Large intestine (tissue), 3 donors: ENCODE results near the gene PCDHB4. TPM values are rescaled to one million over a fixed set of nuclear protein-coding genes. Genes with fewer than 3 reads are reported as not detected.
"Not testable (repeated sequence)": the region's sequence is repeated elsewhere in the genome, so short reads cannot be mapped to it uniquely, and the experiment has no call there.

ENCODE experiments used
- DNase-seq, 2 donors: peaks; one replicate each; pipeline versions ENCODE4 v3.0.0 to v3.0.0-alpha.2; 2013
- H3K27ac ChIP-seq: one replicate; pipeline ENCODE4 v1.5.1; 2013; ENCODE audit warnings: low read length
- H3K27me3 ChIP-seq: 2 replicates; pipeline ENCODE4 v1.6.1; 2013; ENCODE audit warnings: low read length; ENCODE audit not compliant: control insufficient read depth, insufficient read depth
- H3K36me3 ChIP-seq: 2 replicates; pipeline ENCODE4 v1.6.1; 2013; ENCODE audit warnings: low read length; ENCODE audit not compliant: control insufficient read depth, insufficient read depth
- H3K4me1 ChIP-seq: one replicate; pipeline ENCODE4 v1.6.1; 2013; ENCODE audit warnings: low read length; ENCODE audit not compliant: control insufficient read depth, insufficient read depth
- H3K4me3 ChIP-seq: one replicate; pipeline ENCODE4 v1.5.1; 2013; ENCODE audit warnings: low read length
- H3K9me3 ChIP-seq: one replicate; pipeline ENCODE4 v1.6.1; 2013; ENCODE audit warnings: mild to moderate bottlenecking, low read depth, low read length, moderate library complexity; ENCODE audit not compliant: control insufficient read depth
- WGBS: methylation state at CpG from one replicate; pipeline ENCODE4 v1.1.5; 2013; ENCODE audit warnings: low lambda C conversion rate; ENCODE audit not compliant: insufficient coverage; 5-methylcytosine and 5-hydroxymethylcytosine counted together
- polyA plus RNA-seq: library from polyadenylated mRNA; unstranded; fragments of 120-200 nt; gene quantifications from one replicate; pipeline ENCODE4 v1.2.1, GENCODE V29; 2013

Gene PCDHB4
- polyA plus RNA-seq, 1 donor = 1.6 TPM

GRCh38 chr5:141174291-141175104 is 52.9 kb downstream of the PCDHB4 start:
- H3K9me3 ChIP-seq = peaks cover 14% of the 10 kb centered on the region
- H3K4me1 ChIP-seq, H3K4me3 ChIP-seq, H3K27ac ChIP-seq, DNase-seq, H3K27me3 ChIP-seq, H3K36me3 ChIP-seq: not testable (repeated sequence)
- no CpG with 5 or more reads among the region's 79 CpGs for WGBS

Other genes starting within 250 kb of the PCDHB4 start
- 0.48 TPM for gene PCDHA12, start 246.5 kb upstream of the PCDHB4 start, polyA plus RNA-seq
- gene PCDHA13, start 239.7 kb upstream of the PCDHB4 start, polyA plus RNA-seq = 0.72 TPM
- gene PCDHAC1, start 195.5 kb upstream of the PCDHB4 start, polyA plus RNA-seq = 1.2 TPM
- gene PCDHAC2, start 155.3 kb upstream of the PCDHB4 start, polyA plus RNA-seq = 2.4 TPM
- 0.31 TPM for gene PCDHB1, start 70.4 kb upstream of the PCDHB4 start, polyA plus RNA-seq
- gene PCDHB2, start 27.2 kb upstream of the PCDHB4 start, polyA plus RNA-seq = 1.7 TPM
- gene PCDHB3, start 21.3 kb upstream of the PCDHB4 start, polyA plus RNA-seq = 1.1 TPM
- gene PCDHB5, start 13.4 kb downstream of the PCDHB4 start, polyA plus RNA-seq = 2.1 TPM
- 0.96 TPM for gene PCDHB6, start 28.2 kb downstream of the PCDHB4 start, polyA plus RNA-seq
- gene PCDHB7, start 50.8 kb downstream of the PCDHB4 start, polyA plus RNA-seq = 1.3 TPM
- 0.67 TPM for gene PCDHB8, start 56.0 kb downstream of the PCDHB4 start, polyA plus RNA-seq
- 1.1 TPM for gene PCDHB16, start 60.6 kb downstream of the PCDHB4 start, polyA plus RNA-seq
- 0.73 TPM for gene PCDHB9, start 65.3 kb downstream of the PCDHB4 start, polyA plus RNA-seq
- gene PCDHB10, start 70.5 kb downstream of the PCDHB4 start, polyA plus RNA-seq = 2.9 TPM
- gene PCDHB11, start 77.8 kb downstream of the PCDHB4 start, polyA plus RNA-seq = 1.1 TPM
- gene PCDHB12, start 86.9 kb downstream of the PCDHB4 start, polyA plus RNA-seq = 1.2 TPM
- gene PCDHB13, start 92.1 kb downstream of the PCDHB4 start, polyA plus RNA-seq = 1.4 TPM
- 2.7 TPM for gene PCDHB14, start 101.5 kb downstream of the PCDHB4 start, polyA plus RNA-seq
- gene PCDHB15, start 123.6 kb downstream of the PCDHB4 start, polyA plus RNA-seq = 3.0 TPM
- gene SLC25A2, start 182.2 kb downstream of the PCDHB4 start, polyA plus RNA-seq = 0.04 TPM
- gene TAF7, start 199.0 kb downstream of the PCDHB4 start, polyA plus RNA-seq = 88.9 TPM
- 0.30 TPM for gene PCDHGA1, start 208.7 kb downstream of the PCDHB4 start, polyA plus RNA-seq
- 1.3 TPM for gene PCDHGA2, start 216.9 kb downstream of the PCDHB4 start, polyA plus RNA-seq
- gene PCDHGA3, start 222.0 kb downstream of the PCDHB4 start, polyA plus RNA-seq = 0.96 TPM
- 0.52 TPM for gene PCDHGB1, start 228.3 kb downstream of the PCDHB4 start, polyA plus RNA-seq
- 0.79 TPM for gene PCDHGA4, start 233.2 kb downstream of the PCDHB4 start, polyA plus RNA-seq
- gene PCDHGB2, start 238.2 kb downstream of the PCDHB4 start, polyA plus RNA-seq = 1.0 TPM
- gene PCDHGA5, start 242.3 kb downstream of the PCDHB4 start, polyA plus RNA-seq = 1.5 TPM
- 0.85 TPM for gene PCDHGB3, start 248.4 kb downstream of the PCDHB4 start, polyA plus RNA-seq